GM21825 (cell line): ENCODE data around the gene EFNA1.

Experiments
- ATAC-seq: cut with Tn5 transposase; IDR thresholded peaks from one replicate; pipeline ENCODE4 v1.9.1; 2021; ENCODE audit warnings: mild to moderate bottlenecking, moderate library complexity; ENCODE audit not compliant: unreplicated experiment

EFNA1 gene

GRCh38 chr1:155173478-155174323, 46.0 kb downstream of the EFNA1 start, which contains the start of gene TRIM46:
TSS of gene TRIM46 (plus strand) at chr1:155173849. CDS start at chr1:155173967, 118 bp downstream.
- ATAC-seq: no peak

DNA sequence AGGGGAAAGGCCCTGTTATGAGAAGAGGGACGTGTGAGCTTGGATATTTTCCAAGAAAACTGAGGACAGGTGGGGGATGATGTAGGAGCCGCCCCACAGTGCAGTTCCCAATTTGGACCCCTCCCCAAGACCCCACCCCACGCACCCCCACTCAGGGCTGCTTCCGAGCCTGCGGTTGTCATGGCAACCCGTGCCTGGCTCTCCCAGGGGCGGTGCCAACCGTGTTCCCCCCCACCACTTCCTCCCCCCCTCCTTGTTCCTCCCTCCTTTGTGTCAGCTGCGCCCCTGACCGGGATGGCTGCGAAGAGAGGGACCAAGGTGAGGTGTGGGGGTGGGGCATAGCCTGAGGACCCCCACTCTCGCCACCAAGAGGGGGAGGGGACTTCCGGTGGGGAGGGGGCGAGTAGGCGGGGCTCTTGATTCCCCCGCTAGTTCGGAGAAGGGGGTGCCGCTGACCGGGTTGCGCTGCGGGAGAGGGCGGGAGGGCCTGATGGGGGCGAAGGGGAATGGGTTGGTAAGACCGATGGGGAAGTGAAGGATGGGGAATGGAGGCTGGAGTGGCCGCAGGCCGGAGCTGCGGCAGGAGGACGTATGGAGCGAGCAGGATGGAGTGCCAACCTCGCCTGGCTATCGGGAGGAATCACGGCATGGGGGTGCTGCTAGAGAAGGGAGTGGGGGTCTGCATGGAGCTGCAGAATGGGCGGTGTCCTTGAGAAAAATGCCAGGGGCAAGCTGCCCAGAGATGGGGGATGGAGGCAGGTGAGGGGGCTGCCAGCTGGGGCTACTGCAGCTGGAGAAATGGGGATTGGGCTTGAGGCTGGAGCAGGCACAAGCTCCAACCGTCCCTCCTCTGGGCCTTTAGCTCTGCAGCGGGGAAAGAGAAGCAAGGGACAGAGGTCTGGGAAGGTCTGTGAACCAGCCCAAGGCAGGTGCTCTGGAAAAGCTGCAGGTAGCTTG, 46.9 kb downstream of the EFNA1 start:
- no peak for ATAC-seq

DNA sequence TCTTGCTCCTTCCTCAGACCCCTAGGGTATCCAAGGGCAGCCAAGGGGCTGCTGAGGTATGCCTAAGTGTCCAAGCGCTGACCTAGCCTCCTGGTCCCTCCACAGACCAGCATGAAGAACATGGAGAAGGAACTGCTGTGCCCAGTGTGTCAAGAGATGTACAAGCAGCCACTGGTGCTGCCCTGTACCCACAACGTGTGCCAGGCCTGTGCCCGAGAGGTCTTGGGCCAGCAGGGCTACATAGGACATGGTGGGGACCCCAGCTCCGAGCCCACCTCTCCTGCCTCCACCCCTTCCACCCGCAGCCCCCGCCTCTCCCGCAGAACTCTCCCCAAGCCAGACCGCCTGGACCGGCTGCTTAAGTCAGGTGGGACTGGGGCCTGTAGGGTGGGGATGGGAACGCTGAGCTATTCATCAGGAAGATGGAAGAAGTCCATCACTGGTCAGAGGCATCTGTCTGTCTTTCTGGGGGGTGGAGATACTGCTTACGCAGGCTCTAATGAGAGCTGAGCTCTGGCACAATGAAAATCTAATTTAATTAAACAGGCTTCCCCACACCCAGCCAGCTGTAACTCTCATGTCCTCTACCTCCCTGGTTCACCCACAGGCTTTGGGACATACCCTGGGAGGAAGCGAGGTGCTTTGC, 47.7 kb downstream of the EFNA1 start:
- no peak for ATAC-seq

DNA sequence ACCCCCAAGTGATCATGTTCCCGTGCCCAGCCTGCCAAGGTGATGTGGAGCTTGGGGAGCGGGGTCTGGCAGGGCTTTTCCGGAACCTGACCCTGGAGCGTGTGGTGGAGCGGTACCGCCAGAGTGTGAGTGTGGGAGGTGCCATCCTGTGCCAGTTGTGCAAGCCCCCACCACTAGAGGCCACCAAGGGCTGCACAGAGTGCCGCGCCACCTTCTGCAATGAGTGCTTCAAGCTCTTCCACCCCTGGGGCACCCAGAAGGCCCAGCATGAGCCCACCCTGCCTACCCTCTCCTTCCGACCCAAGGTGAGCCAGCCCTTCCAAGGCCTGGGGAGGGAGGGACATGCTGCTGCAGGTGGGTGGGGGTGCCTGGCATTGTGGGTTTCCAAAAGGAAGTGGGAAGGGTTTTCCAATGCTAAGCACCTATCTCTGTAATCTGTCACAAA, 48.3 kb downstream of the EFNA1 start:
- ATAC-seq: no peak

GRCh38 chr1:155176544-155177071, 48.9 kb downstream of the EFNA1 start:
- no peak for ATAC-seq

DNA sequence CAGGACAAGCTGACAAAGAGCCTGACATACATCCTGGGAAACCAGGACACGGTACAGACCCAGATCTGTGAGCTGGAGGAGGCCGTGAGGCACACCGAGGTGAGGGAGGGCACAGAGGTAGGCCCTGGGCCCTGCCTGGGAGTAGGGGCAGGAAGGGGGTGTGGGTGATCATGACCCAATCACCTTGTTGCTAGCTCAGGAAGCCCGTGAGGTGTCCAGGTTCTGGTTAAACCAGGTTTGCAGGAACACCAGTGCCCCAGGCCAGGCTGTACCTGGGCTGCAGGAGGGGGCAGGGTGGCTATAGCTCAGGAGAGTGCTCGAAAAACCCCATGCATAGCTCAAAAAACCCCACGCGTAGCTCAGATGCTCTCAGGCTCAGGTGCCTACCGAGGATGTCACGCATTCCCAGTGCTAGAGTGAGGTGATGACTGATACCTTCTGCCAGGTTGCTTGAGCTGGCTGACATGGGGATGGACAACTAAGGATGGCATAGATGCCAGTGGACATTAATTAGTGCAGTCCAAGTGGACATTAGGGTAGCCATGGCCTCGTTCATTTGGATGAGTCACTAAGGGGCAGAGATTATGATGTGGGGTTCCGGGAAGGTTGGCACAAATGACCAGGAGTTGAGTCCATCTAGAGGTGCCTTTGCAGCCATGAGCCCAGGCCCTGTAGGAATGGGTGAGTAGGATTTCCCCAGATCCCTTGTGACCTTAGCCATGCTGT, 49.7 kb downstream of the EFNA1 start:
- ATAC-seq: no peak

GRCh38 chr1:155177918-155178281, 50.2 kb downstream of the EFNA1 start:
- no peak for ATAC-seq

DNA sequence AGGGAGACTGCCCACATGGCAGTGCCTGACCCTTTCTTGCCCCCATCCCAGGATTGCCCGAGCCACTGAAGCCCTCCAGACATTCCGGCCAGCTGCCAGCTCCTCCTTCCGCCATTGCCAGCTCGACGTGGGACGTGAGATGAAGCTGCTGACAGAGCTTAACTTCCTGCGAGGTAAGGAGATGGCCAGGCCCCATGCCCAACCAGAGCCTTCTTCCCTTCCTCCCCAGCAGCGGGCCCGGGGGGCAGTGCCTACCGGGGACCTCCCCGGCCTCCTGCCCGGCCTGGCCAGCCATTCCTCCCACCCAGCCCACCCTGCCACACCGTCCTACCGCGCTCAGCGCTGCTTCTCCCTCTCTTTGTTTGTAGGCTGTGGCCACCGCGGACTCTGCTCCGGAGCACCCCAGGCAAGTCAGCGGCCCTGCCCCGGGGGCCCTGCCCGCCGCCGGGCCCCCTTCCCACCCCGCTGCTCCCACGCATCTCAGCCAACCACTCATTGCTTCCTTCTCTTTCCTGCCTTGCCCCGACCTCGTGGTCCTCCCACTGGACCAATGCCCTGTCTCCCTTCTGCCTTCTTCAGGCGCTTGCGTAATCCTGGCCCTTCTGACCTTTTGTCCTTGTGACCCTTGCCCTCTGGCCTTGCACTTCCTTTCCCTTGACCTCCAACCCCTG, 50.9 kb downstream of the EFNA1 start:
- ATAC-seq: no peak

DNA sequence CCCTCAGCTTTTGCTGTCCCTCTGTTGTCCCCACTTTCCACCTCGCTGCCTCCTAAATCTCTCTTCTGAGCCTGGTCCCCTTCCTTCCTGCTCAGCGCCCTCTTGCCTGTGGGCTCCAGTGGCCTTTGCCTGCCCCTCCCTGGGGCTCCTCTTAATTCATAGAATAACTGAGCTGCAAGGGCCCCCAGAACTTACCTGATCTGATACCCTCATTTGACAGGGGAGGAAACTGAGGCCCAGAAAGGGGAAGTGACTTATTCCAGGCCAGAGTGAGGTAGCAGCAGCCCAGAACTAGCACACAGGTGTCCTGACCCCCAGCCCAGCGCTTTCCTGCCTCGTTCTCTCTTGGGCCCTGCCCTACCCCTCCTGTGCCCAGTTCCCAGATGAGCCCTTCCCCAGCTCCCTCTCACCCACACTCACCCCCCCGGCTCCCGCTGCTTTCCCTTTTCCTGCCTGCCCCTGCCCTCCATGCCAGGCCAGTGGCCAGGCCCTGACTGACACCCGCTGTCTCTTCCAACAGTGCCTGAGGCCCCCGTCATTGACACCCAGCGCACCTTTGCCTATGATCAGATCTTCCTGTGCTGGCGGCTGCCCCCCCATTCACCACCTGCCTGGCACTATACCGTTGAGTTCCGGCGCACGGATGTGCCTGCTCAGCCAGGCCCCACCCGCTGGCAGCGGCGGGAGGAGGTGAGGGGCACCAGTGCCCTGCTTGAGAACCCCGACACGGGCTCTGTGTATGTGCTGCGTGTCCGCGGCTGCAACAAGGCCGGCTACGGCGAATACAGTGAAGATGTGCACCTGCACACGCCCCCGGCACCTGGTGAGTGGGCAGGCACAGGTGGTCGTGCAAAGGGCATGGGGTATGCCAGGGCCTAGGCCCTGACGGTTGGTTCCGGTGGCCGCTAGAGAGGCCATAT, 51.7 kb downstream of the EFNA1 start:
- no peak for ATAC-seq

DNA sequence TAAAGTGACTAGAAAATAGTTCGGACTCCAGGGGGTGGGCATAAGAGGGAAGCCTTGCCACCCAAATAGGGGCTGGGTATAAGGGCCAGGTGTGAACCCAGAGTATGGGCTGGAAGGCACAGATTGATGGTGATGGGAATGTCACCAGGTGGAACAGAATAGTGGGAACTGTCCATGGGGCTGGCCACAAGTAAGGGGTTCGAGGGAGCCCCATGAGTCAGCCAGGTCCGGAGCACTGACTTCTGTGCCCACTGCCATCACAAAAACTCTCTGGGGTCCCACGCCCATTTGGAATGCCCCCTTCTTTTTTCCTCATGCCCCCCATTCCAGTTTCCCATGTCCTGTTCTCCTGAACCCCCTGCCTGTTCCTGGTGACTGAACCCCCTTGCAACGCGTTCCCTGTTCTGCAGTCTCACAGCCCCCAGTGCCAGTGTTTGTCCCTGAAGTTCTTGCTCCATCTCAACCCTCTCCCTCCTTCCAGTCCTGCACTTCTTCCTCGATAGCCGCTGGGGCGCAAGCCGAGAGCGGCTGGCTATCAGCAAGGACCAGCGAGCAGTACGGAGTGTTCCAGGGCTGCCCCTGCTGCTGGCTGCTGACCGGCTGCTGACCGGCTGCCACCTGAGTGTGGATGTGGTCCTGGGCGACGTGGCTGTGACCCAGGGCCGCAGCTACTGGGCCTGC, 53.8 kb downstream of the EFNA1 start:
- no peak for ATAC-seq

GRCh38 chr1:155182052-155182550, 54.4 kb downstream of the EFNA1 start:
- ATAC-seq: no peak

DNA sequence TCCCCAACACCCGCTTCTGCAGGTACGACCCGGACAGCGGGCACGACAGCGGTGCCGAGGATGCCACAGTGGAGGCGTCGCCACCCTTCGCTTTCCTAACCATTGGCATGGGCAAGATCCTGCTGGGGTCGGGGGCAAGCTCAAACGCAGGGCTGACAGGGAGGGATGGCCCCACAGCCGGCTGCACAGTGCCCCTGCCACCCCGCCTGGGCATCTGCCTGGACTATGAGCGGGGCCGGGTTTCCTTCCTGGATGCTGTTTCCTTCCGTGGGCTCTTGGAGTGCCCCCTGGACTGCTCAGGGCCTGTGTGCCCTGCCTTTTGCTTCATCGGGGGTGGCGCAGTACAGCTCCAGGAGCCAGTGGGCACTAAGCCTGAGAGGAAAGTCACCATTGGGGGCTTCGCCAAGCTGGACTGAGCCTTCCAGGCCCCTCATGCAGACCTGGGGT, 56.1 kb downstream of the EFNA1 start:
- ATAC-seq: no peak

- no peak for ATAC-seq
These were observed 56.7 kb downstream of the EFNA1 start for GRCh38 chr1:155184351-155184811.
